Effector CD4-positive, alpha-beta T cell (primary cell): ENCODE measurements around the gene IFNGR2.
"Not testable (repeated sequence)": the region's sequence is repeated elsewhere in the genome, so short reads cannot be mapped to it uniquely, and the experiment has no call there.

Source experiments
- DNase-seq: peaks from one replicate; pipeline ENCODE4 v3.0.0-alpha.2; 2020

Gene IFNGR2

GRCh38 chr21:33378081-33378480 is 25.1 kb upstream of the IFNGR2 start:
- DNase-seq = no peak

- DNase-seq = not testable (repeated sequence)
These were observed 23.3 kb upstream of the IFNGR2 start for GRCh38 chr21:33379934-33380333.

- peak; percentile 79 for DNase-seq
These were observed 22.7 kb upstream of the IFNGR2 start for GRCh38 chr21:33380483-33380998.

GRCh38 chr21:33381381-33381780 is 21.8 kb upstream of the IFNGR2 start:
- not testable (repeated sequence) for DNase-seq

GRCh38 chr21:33383056-33383888 is 19.9 kb upstream of the IFNGR2 start:
- peak; percentile 70 for DNase-seq

- DNase-seq = peak; percentile 29
These were observed 18.3 kb upstream of the IFNGR2 start for GRCh38 chr21:33384841-33385331.

- no peak for DNase-seq
These were observed 16.9 kb upstream of the IFNGR2 start for GRCh38 chr21:33386222-33386784.

GRCh38 chr21:33387294-33387693 is 15.9 kb upstream of the IFNGR2 start:
- no peak for DNase-seq

GRCh38 chr21:33388188-33388587 is 15.0 kb upstream of the IFNGR2 start:
- no peak for DNase-seq

GRCh38 chr21:33390479-33390878 is 12.7 kb upstream of the IFNGR2 start:
- no peak for DNase-seq

- DNase-seq = no peak
These were observed 11.6 kb upstream of the IFNGR2 start for GRCh38 chr21:33391656-33392055.

GRCh38 chr21:33392284-33392985 is 10.8 kb upstream of the IFNGR2 start:
- no peak for DNase-seq

- no peak for DNase-seq
These were observed 9.9 kb upstream of the IFNGR2 start for GRCh38 chr21:33393348-33393747.

- DNase-seq = no peak
These were observed 9.0 kb upstream of the IFNGR2 start for GRCh38 chr21:33394260-33394659.

GRCh38 chr21:33395891-33396331 is 7.3 kb upstream of the IFNGR2 start:
- no peak for DNase-seq

GRCh38 chr21:33396436-33396835 is 6.8 kb upstream of the IFNGR2 start:
- DNase-seq = no peak

GRCh38 chr21:33396951-33397350 is 6.3 kb upstream of the IFNGR2 start:
- no peak for DNase-seq

- DNase-seq = no peak
These were observed 5.5 kb upstream of the IFNGR2 start for GRCh38 chr21:33397717-33398116.

GRCh38 chr21:33398361-33398760 is 4.9 kb upstream of the IFNGR2 start:
- DNase-seq = no peak

GRCh38 chr21:33401630-33401992 is 1.6 kb upstream of the IFNGR2 start:
- DNase-seq = no peak

GRCh38 chr21:33402001-33402979 is 923 bp upstream of the IFNGR2 start:
- DNase-seq = no peak
